Mammary epithelial cell (primary cell): ENCODE measurements around the gene TICAM2.

Source experiments
- CTCF ChIP-seq, 2 donors: IDR thresholded peaks in 1 of 2; conservative IDR thresholded peaks in 1 of 2; 2 replicates each; pipeline ENCODE4 v1.5.1; 2011 to 2012; ENCODE audit warnings: inconsistent platforms in 2 of 2, low read length in 2 of 2, mild to moderate bottlenecking in 2 of 2, control low read depth in 1 of 2, low read depth in 1 of 2; ENCODE audit not compliant: insufficient read depth in 1 of 2; ENCODE audit errors: extremely low read depth in 1 of 2
- EZH2 ChIP-seq: IDR thresholded peaks from 2 replicates; pipeline ENCODE4 v1.6.1; 2012; ENCODE audit warnings: low read length, inconsistent platforms, borderline replicate concordance

GRCh38 chr5:115542651-115543364, 59.5 kb downstream of the TICAM2 start:
- TF ChIP-seq CTCF (conservative IDR thresholded peaks at IDR 0.05 in 1 of 2, IDR thresholded peaks at IDR 0.05 in 1 of 2; ENCODE audit: extremely low read depth in 1 of 2, insufficient read depth in 1 of 2, low read depth in 1 of 2, low read length in 2 of 2), result no peak
- no peak for TF ChIP-seq EZH2
